Effector memory CD4-positive, alpha-beta T cell (primary cell): Measurements from ENCODE around the gene HOXA13.

ENCODE experiments used
- DNase-seq, 3 donors: peaks; one replicate each; pipeline ENCODE4 v3.0.0-alpha.2; 2020
- H3K27ac ChIP-seq: 2 replicates; pipeline ENCODE4 v1.7.0; 2013; ENCODE audit warnings: mild to moderate bottlenecking, low read length, moderate library complexity; ENCODE audit not compliant: insufficient read depth, poor library complexity, severe bottlenecking
- H3K27me3 ChIP-seq: replicated peaks from 2 replicates; pipeline ENCODE4 v1.7.0; 2013; ENCODE audit warnings: mild to moderate bottlenecking, low read length; ENCODE audit not compliant: insufficient read depth, control insufficient read depth, poor library complexity, severe bottlenecking
- H3K36me3 ChIP-seq: 2 replicates; pipeline ENCODE4 v1.7.0; 2013; ENCODE audit warnings: mild to moderate bottlenecking, low read length, moderate library complexity; ENCODE audit not compliant: control insufficient read depth, insufficient read depth
- H3K4me1 ChIP-seq: 2 replicates; pipeline ENCODE4 v1.7.0; 2013; ENCODE audit warnings: low read length, mild to moderate bottlenecking; ENCODE audit not compliant: control insufficient read depth, insufficient read depth, poor library complexity, severe bottlenecking
- H3K4me3 ChIP-seq: 2 replicates; pipeline ENCODE4 v1.7.0; 2013; ENCODE audit warnings: low read length, low read depth, mild to moderate bottlenecking; ENCODE audit not compliant: insufficient read depth, poor library complexity, severe bottlenecking
- H3K9me3 ChIP-seq: 2 replicates; pipeline ENCODE4 v1.7.0; 2013; ENCODE audit warnings: mild to moderate bottlenecking, low read length, moderate library complexity; ENCODE audit not compliant: control insufficient read depth

HOXA13 gene

GRCh38 chr7:27205325-27206280 is 5.7 kb upstream of the HOXA13 start:
- Histone ChIP-seq H3K27me3 (peaks cover 72% of the 10 kb centered on the region), H3K9me3 (no peaks in the 10 kb centered on the region), H3K4me3 (no peak overlapping the region), H3K36me3 (no peaks in the 10 kb centered on the region), H3K27ac (no peak overlapping the region), H3K4me1 (peaks cover 25% of the 10 kb centered on the region)
- no peak for DNase-seq

GRCh38 chr7:27204851-27205322 is 5.0 kb upstream of the HOXA13 start:
- no peak overlapping the region for H3K27ac ChIP-seq
- H3K27me3 ChIP-seq: peaks cover 74% of the 10 kb centered on the region
- no peaks in the 10 kb centered on the region for H3K9me3 ChIP-seq
- peaks cover 27% of the 10 kb centered on the region for H3K4me1 ChIP-seq
- no peak overlapping the region for H3K4me3 ChIP-seq
- H3K36me3 ChIP-seq: no peaks in the 10 kb centered on the region
- no peak for DNase-seq

GRCh38 chr7:27203964-27204594 is 4.2 kb upstream of the HOXA13 start:
- Histone ChIP-seq H3K36me3 (no peaks in the 10 kb centered on the region), H3K27me3 (peaks cover 73% of the 10 kb centered on the region), H3K4me3 (no peak overlapping the region), H3K27ac (no peak overlapping the region), H3K9me3 (no peaks in the 10 kb centered on the region), H3K4me1 (peaks cover 30% of the 10 kb centered on the region)
- DNase-seq: no peak

- peaks cover 75% of the 10 kb centered on the region for H3K27me3 ChIP-seq
- peaks cover 35% of the 10 kb centered on the region for H3K4me1 ChIP-seq
- H3K9me3 ChIP-seq: no peaks in the 10 kb centered on the region
- H3K27ac ChIP-seq: no peak overlapping the region
- H3K36me3 ChIP-seq: no peaks in the 10 kb centered on the region
- no peak for DNase-seq
- no peak overlapping the region for H3K4me3 ChIP-seq
Measured at GRCh38 chr7:27203365-27203953, 3.6 kb upstream of the HOXA13 start.

GRCh38 chr7:27202862-27203134 is 2.9 kb upstream of the HOXA13 start:
- Histone ChIP-seq H3K27ac (no peak overlapping the region), H3K4me3 (no peak overlapping the region), H3K4me1 (peaks cover 35% of the 10 kb centered on the region)

GRCh38 chr7:27202018-27202861 is 2.3 kb upstream of the HOXA13 start:
- H3K9me3 ChIP-seq: no peaks in the 10 kb centered on the region
- DNase-seq: no peak
- H3K4me3 ChIP-seq: no peak overlapping the region
- no peak overlapping the region for H3K27ac ChIP-seq
- H3K36me3 ChIP-seq: no peaks in the 10 kb centered on the region
- peaks cover 35% of the 10 kb centered on the region for H3K4me1 ChIP-seq
- H3K27me3 ChIP-seq: peaks cover 80% of the 10 kb centered on the region

More at GRCh38 chr7:27202862-27203134, 2.9 kb upstream of the HOXA13 start:
- DNase-seq: no peak
- no peaks in the 10 kb centered on the region for H3K9me3 ChIP-seq
- no peaks in the 10 kb centered on the region for H3K36me3 ChIP-seq
- H3K27me3 ChIP-seq: peaks cover 80% of the 10 kb centered on the region

GRCh38 chr7:27201580-27202017 is 1.7 kb upstream of the HOXA13 start:
- Histone ChIP-seq H3K36me3 (no peaks in the 10 kb centered on the region), H3K4me3 (no peak overlapping the region)

GRCh38 chr7:27200761-27201579 is 1.1 kb upstream of the HOXA13 start:
- Histone ChIP-seq H3K27ac (no peak overlapping the region), H3K36me3 (no peaks in the 10 kb centered on the region), H3K27me3 (peaks cover 83% of the 10 kb centered on the region), H3K4me3 (no peak overlapping the region), H3K4me1 (peaks cover 35% of the 10 kb centered on the region), H3K9me3 (no peaks in the 10 kb centered on the region)
- DNase-seq: no peak

More at GRCh38 chr7:27201580-27202017, 1.7 kb upstream of the HOXA13 start:
- Histone ChIP-seq H3K27ac (no peak overlapping the region), H3K9me3 (no peaks in the 10 kb centered on the region), H3K4me1 (peaks cover 35% of the 10 kb centered on the region), H3K27me3 (peaks cover 82% of the 10 kb centered on the region)
- DNase-seq: no peak
